Caco-2 (cell line): ENCODE measurements around the gene NGEF. TPM values are rescaled to one million over a fixed set of nuclear protein-coding genes. Genes with fewer than 3 reads are reported as not detected.

Experiments used
- BruUV-seq: library from RNA; stranded (reverse); fragments of 400-500 nt; replicated peaks from 2 replicates; lab custom pipeline; 2021; lab: Mats Ljungman, UMichigan
- CTCF ChIA-PET: fragments of 300-600 bp; sonication (Branson Sonifier 250); formaldehyde crosslinking; loops from one replicate; lab custom pipeline; 2022; ENCODE audit warnings: antibody characterized with exemption; lab: Charles Lee
- POLR2A ChIA-PET: fragments of 300-600 bp; sonication (Branson Sonifier 250); formaldehyde crosslinking; loops from one replicate; lab custom pipeline; 2022; ENCODE audit warnings: antibody characterized with exemption; lab: Charles Lee
- DNase-seq, 2 experiments: peaks; one replicate each; pipeline versions ENCODE4 v3.0.0 to v3.0.0-alpha.2; 2020 to 2022
- H3K27me3 ChIP-seq: replicated peaks from 2 replicates; pipeline ENCODE4 v1.6.0; 2011; ENCODE audit warnings: low read length; ENCODE audit not compliant: control insufficient read depth, insufficient read depth
- H3K36me3 ChIP-seq: 2 replicates; pipeline ENCODE4 v1.5.1; 2011; ENCODE audit warnings: low read length; ENCODE audit not compliant: control insufficient read depth, insufficient read depth
- H3K4me1 ChIP-seq: fragments of 250-450 bp; sonication (Bioruptor Pico); 2 replicates; pipeline ENCODE4 v1.5.1; 2020; ENCODE audit warnings: mild to moderate bottlenecking
- H3K4me3 ChIP-seq: 2 replicates; pipeline ENCODE4 v1.5.1; 2011; ENCODE audit warnings: low read depth, mild to moderate bottlenecking, control low read depth, low read length
- H3K9me3 ChIP-seq: fragments of 250-450 bp; sonication (Bioruptor Pico); 2 replicates; pipeline ENCODE4 v1.5.1; 2020; ENCODE audit warnings: mild to moderate bottlenecking, moderate library complexity
- H3K27ac Mint-ChIP-seq: one replicate; pipeline ENCODE4 v1.8.0; 2022; ENCODE audit warnings: mixed read lengths; ENCODE audit not compliant: unreplicated experiment
- H3K27me3 Mint-ChIP-seq: one replicate; pipeline ENCODE4 v1.8.0; 2022; ENCODE audit warnings: mixed read lengths; ENCODE audit not compliant: insufficient read depth, unreplicated experiment
- H3K36me3 Mint-ChIP-seq: one replicate; pipeline ENCODE4 v1.8.0; 2022; ENCODE audit warnings: mild to moderate bottlenecking, mixed read lengths; ENCODE audit not compliant: insufficient read depth, unreplicated experiment
- H3K4me1 Mint-ChIP-seq: one replicate; pipeline ENCODE4 v1.8.0; 2022; ENCODE audit warnings: low read depth, mixed read lengths; ENCODE audit not compliant: unreplicated experiment
- H3K4me3 Mint-ChIP-seq: one replicate; pipeline ENCODE4 v1.8.0; 2022; ENCODE audit warnings: mild to moderate bottlenecking, moderate library complexity, mixed read lengths; ENCODE audit not compliant: unreplicated experiment
- H3K9me3 Mint-ChIP-seq: one replicate; pipeline ENCODE4 v1.8.0; 2022; ENCODE audit warnings: mixed read lengths; ENCODE audit not compliant: unreplicated experiment
- intact Hi-C: fragments of 100-400 bp; cut with micrococcal nuclease; formaldehyde crosslinking; loops from one replicate; pipeline ENCODE4 v1.10.0; 2022; ENCODE audit not compliant: unreplicated experiment
- total RNA-seq: library from RNA; stranded (reverse); gene quantifications from 2 replicates; pipeline ENCODE4 v1.2.3, GENCODE V29; 2022
- TF ChIP-seq, protein P1 (sequence below), 2 experiments: fragments of 200-600 bp in 1 of 2; IDR thresholded peaks; 1 replicate in 1 of 2; 2 replicates in 1 of 2; pipeline versions ENCODE4 v1.5.1 to v1.8.0; 2011 to 2022; ENCODE audit warnings: antibody characterized with exemption in 1 of 2, control low read depth in 1 of 2, inconsistent platforms in 1 of 2, low read depth in 1 of 2, low read length in 1 of 2, mild to moderate bottlenecking in 1 of 2, moderate library complexity in 1 of 2; ENCODE audit not compliant: insufficient read depth in 1 of 2, severe bottlenecking in 1 of 2, unreplicated experiment in 1 of 2

NGEF gene
- total RNA-seq, 1 experiment from 2014 or later: 0.77 TPM

DNA sequence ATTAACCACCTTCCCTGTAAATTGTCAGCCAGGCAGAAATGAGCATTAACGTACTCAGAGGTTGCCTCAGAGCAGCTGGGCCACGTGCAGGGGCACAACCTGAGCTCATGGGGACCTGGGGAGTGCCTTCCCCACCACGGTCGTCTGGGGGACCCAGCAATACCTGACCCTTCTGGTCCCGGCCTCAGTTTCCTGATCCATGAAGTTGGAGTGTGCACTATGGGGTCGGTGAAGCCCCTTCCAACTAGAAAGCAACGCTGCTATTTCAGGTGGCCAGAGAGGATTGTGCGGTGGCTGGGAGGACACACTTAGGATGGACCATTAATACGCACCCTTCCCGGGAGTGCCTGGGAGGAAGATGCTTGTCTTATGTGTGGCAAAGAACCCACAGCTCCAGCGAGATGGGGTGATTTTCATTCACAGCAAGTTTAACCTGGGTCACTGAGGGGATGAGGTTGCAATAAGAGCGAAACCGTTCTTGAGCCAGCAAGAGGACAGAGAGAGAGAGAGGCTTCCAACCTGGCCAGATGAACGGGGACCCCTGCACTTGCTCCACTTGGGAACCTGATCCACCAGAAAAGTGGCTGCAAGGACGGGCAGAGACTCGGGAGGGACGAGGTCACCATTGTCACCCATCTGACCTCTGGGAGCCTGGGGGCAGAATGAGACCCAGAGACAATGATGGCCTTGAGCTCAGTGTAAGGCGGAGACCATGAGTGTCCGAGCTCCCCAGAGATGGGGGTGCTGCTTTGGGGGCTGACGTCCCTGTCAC is 36.2 kb downstream of the NGEF start:
- H3K9me3 ChIP-seq: no peaks in the 10 kb centered on the region
- Mint-ChIP-seq H3K4me1 (no peaks in the 10 kb centered on the region), H3K27ac (no peak overlapping the region), H3K36me3 (peaks cover 5% of the 10 kb centered on the region), H3K4me3 (no peak overlapping the region), H3K27me3 (no peaks in the 10 kb centered on the region), H3K9me3 (no peaks in the 10 kb centered on the region)
- BruUV-seq: no TSS peak
- H3K4me1 ChIP-seq: no peaks in the 10 kb centered on the region
- H3K4me3 ChIP-seq: no peak overlapping the region
- TF ChIP-seq, protein P1, sequence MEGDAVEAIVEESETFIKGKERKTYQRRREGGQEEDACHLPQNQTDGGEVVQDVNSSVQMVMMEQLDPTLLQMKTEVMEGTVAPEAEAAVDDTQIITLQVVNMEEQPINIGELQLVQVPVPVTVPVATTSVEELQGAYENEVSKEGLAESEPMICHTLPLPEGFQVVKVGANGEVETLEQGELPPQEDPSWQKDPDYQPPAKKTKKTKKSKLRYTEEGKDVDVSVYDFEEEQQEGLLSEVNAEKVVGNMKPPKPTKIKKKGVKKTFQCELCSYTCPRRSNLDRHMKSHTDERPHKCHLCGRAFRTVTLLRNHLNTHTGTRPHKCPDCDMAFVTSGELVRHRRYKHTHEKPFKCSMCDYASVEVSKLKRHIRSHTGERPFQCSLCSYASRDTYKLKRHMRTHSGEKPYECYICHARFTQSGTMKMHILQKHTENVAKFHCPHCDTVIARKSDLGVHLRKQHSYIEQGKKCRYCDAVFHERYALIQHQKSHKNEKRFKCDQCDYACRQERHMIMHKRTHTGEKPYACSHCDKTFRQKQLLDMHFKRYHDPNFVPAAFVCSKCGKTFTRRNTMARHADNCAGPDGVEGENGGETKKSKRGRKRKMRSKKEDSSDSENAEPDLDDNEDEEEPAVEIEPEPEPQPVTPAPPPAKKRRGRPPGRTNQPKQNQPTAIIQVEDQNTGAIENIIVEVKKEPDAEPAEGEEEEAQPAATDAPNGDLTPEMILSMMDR (IDR thresholded peaks at IDR 0.05; ENCODE audit: insufficient read depth in 1 of 2, low read depth in 1 of 2, low read length in 1 of 2, severe bottlenecking in 1 of 2, unreplicated experiment in 1 of 2): no peak
- ChIA-PET POLR2A (no interaction called here), CTCF (no interaction called here)
- no peaks in the 10 kb centered on the region for H3K27me3 ChIP-seq
- no peak for DNase-seq
- intact Hi-C loops: no loop called here
- H3K36me3 ChIP-seq: no peaks in the 10 kb centered on the region

DNA sequence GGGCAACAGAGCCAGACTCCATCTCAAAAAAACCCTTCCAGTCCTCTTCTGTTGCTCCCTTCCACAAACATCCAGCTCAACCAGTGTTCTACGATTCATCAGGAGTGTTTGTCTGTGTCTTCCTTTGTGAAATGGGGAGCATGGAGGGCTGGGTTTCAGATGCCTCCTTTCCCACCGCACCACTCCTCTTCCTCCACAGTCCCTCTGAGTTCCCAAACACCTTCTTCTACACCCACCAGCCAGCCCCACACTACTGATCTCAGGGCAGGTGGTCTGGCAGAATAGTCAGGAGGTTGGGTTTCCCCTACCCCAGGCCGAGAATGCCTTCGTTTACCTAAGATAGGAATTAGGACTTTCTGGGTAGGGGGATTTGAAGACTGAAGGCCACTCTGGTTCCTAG is 36.9 kb downstream of the NGEF start:
- H3K9me3 Mint-ChIP-seq: no peaks in the 10 kb centered on the region
- CTCF ChIA-PET: no interaction called here
- intact Hi-C loops: no loop called here
- H3K27ac Mint-ChIP-seq: no peak overlapping the region
- POLR2A ChIA-PET: no interaction called here
- no peak for DNase-seq
- no peaks in the 10 kb centered on the region for H3K36me3 ChIP-seq
- no peaks in the 10 kb centered on the region for H3K27me3 ChIP-seq
- H3K36me3 Mint-ChIP-seq: peaks cover 5% of the 10 kb centered on the region
- TF ChIP-seq, protein P1 (IDR thresholded peaks at IDR 0.05; ENCODE audit: insufficient read depth in 1 of 2, low read depth in 1 of 2, low read length in 1 of 2, severe bottlenecking in 1 of 2, unreplicated experiment in 1 of 2): no peak
- no peaks in the 10 kb centered on the region for H3K9me3 ChIP-seq
- no peak overlapping the region for H3K4me3 Mint-ChIP-seq
- no TSS peak for BruUV-seq
- H3K4me1 Mint-ChIP-seq: no peaks in the 10 kb centered on the region
- no peaks in the 10 kb centered on the region for H3K4me1 ChIP-seq
- no peaks in the 10 kb centered on the region for H3K27me3 Mint-ChIP-seq
- no peak overlapping the region for H3K4me3 ChIP-seq

DNA sequence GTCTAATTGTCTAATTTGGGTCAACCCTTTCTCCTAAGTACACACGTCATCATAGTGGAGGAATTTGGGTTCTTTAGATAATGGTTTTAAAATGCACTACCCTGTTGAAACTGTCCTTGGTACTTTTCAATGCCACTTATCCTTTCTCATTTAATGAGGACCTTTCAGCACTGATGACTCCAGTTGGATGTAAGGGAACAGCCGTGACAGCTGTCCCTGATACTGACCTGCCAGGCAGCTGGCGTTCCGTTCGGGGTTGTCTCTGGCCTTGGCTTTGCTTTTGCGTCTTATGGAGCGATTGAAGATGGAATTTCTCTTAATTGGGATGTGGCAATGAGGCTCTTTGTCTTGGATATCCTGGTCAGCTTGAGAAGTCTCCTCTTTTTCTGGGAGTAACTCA is 38.7 kb downstream of the NGEF start:
- H3K4me1 Mint-ChIP-seq: no peaks in the 10 kb centered on the region
- POLR2A ChIA-PET: no interaction called here
- CTCF ChIA-PET: interaction anchor here (0.5 kb wide), 1 partner anchor 368 kb away, joined by 8 read pairs; no protein-coding TSS in a partner anchor
- intact Hi-C loops: no loop called here
- no peaks in the 10 kb centered on the region for H3K27me3 Mint-ChIP-seq
- Histone ChIP-seq H3K27me3 (no peaks in the 10 kb centered on the region), H3K9me3 (no peaks in the 10 kb centered on the region), H3K36me3 (no peaks in the 10 kb centered on the region), H3K4me1 (no peaks in the 10 kb centered on the region), H3K4me3 (no peak overlapping the region)
- no peaks in the 10 kb centered on the region for H3K9me3 Mint-ChIP-seq
- DNase-seq: no peak
- BruUV-seq: no TSS peak
- TF ChIP-seq, protein P1 (IDR thresholded peaks at IDR 0.05; ENCODE audit: insufficient read depth in 1 of 2, low read depth in 1 of 2, low read length in 1 of 2, severe bottlenecking in 1 of 2, unreplicated experiment in 1 of 2): no peak
- no peak overlapping the region for H3K27ac Mint-ChIP-seq
- H3K4me3 Mint-ChIP-seq: no peak overlapping the region
- H3K36me3 Mint-ChIP-seq: no peaks in the 10 kb centered on the region
